AG08395 (cell line): ENCODE data around the gene CDA.

Experiments used
- DNase-seq: peaks from one replicate; pipeline ENCODE4 v3.0.0; 2012; ENCODE audit warnings: mixed read lengths, low spot score

The CDA gene

GRCh38 chr1:20615946-20616846, 27.3 kb downstream of the CDA start:
- no peak for DNase-seq

GRCh38 chr1:20616847-20617487, 28.1 kb downstream of the CDA start:
- no peak for DNase-seq

- DNase-seq = no peak
Measured at GRCh38 chr1:20618550-20618949, 29.7 kb downstream of the CDA start.

GRCh38 chr1:20619999-20620398, 31.1 kb downstream of the CDA start:
- DNase-seq = no peak

- DNase-seq = no peak
Measured at GRCh38 chr1:20621012-20621411, 32.1 kb downstream of the CDA start.

- DNase-seq = no peak
Measured at GRCh38 chr1:20624709-20625108, 35.8 kb downstream of the CDA start.

GRCh38 chr1:20625176-20626097, 36.5 kb downstream of the CDA start:
- DNase-seq = no peak

- DNase-seq = no peak
Measured at GRCh38 chr1:20626098-20626427, 37.2 kb downstream of the CDA start.

- no peak for DNase-seq
Measured at GRCh38 chr1:20626524-20626923, 37.6 kb downstream of the CDA start.

- no peak for DNase-seq
Measured at GRCh38 chr1:20630729-20631128, 41.8 kb downstream of the CDA start.

- no peak for DNase-seq
Measured at GRCh38 chr1:20632386-20632785, 43.5 kb downstream of the CDA start.

- peak; percentile 92 for DNase-seq
Measured at GRCh38 chr1:20633190-20634064, 44.5 kb downstream of the CDA start, which contains the start of gene PINK1. Gene PINK1, plus strand, starts transcription at chr1:20633458. Its CDS starts 91 bp downstream, at chr1:20633549.

GRCh38 chr1:20634065-20634593, 45.2 kb downstream of the CDA start:
- DNase-seq = no peak

- DNase-seq = peak; percentile 40
Measured at GRCh38 chr1:20634594-20635084, 45.7 kb downstream of the CDA start.

GRCh38 chr1:20636785-20637347, 48.0 kb downstream of the CDA start:
- DNase-seq = no peak

- peak; percentile 73 for DNase-seq
Measured at GRCh38 chr1:20640183-20640597, 51.3 kb downstream of the CDA start.

- DNase-seq = no peak
Measured at GRCh38 chr1:20641975-20642374, 53.1 kb downstream of the CDA start.

GRCh38 chr1:20643080-20643479, 54.2 kb downstream of the CDA start:
- no peak for DNase-seq

- no peak for DNase-seq
Measured at GRCh38 chr1:20644416-20644815, 55.5 kb downstream of the CDA start.

GRCh38 chr1:20645414-20645813, 56.5 kb downstream of the CDA start:
- DNase-seq = no peak

GRCh38 chr1:20648438-20648837, 59.5 kb downstream of the CDA start:
- no peak for DNase-seq
